ENCODE results near the gene RNF212.

RNF212 gene

GRCh38 chr4:1112821-1113182 lies 562 bp downstream of the RNF212 start:
- no peak for DNase-seq

- no peak for DNase-seq
These were observed 1.1 kb downstream of the RNF212 start for GRCh38 chr4:1112174-1112820.

DNA sequence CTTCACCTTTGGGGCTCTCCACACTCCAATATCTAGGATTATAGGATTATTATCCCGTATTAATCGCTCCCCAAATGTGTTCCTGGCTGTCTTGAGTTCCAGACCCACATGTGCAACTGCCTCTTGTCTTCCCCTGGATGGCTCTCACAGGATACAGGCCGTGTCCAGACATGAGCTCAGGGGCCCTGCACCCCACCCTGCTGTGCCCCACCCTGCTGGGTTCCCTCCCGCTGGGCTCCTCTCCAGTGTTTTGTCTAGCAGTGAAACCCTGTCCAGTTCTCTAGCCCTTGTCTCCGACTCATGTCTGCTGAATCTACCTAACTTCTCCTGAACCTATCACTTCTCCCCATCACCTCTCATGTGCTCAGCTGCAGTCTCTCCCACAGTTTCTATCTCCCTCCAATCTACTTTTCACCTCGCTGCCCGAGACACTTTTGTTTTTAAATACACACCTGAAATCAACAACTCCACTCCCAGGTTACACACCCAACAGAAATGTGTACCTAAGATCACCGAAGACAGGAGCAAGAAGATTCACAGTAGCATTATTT lies 2.0 kb downstream of the RNF212 start:
- no peak for DNase-seq

GRCh38 chr4:1109898-1110506 lies 3.4 kb downstream of the RNF212 start:
- DNase-seq, result no peak

DNA sequence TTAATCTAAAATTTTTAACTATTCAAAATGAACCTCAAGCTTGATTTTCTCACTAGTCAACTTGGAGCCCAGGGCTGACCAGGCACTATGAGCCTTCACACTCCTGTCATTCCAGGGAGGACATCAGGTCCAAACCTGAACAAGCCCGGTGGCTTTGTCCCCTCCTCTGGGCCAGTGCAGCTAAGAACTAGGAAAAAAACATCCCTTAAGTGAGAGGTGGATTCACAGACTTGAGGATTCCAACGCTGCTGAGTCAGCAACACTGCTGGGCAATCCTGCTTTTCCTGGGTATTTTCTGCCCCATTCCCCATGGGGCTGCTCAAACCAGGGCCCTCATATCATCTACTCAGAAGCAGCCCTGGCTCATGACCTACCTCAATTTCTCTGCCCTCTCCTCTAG lies 4.0 kb downstream of the RNF212 start:
- no peak for DNase-seq

DNA sequence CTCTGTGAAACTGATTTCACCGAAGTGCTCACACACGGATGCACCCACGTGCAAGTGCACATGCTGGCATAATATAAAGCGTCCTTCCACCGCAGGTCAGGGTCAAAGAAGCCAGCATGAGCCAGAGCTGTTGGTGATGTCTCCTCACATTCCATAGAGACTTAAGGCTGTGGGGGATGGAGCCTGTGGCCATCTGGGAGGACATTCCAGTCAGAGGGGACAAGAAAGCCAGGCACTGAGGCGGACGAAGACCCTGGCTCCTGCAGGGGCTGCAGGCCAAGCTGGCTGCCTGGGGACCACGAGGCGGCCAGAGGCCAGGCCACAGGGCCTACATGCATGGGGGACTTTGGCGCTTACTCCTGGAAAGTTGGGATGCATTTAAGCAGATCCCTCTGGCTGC lies 7.7 kb downstream of the RNF212 start:
- DNase-seq, result no peak

GRCh38 chr4:1105067-1105466 lies 8.3 kb downstream of the RNF212 start:
- DNase-seq, result no peak

DNA sequence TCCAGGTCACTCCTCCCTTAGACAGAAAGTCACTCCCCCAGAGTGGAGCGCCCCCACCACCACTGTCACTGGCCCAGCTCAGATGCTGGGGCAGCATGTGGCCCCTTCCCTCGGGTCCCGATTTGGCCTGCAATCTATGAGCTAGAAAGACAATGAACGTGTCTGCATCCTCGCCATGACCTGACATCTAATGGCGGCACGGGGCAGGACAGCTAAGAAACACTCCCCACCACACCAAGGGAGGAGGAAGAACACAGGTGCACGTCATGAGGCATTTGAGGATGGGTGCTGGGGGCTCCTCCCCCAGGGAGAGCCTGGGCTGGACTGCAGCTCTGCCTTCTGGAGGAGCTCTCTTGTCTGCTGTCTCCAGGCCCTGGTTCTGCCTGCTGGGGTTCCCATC lies 8.7 kb downstream of the RNF212 start:
- DNase-seq, result no peak

GRCh38 chr4:1099684-1100335 lies 13.6 kb downstream of the RNF212 start:
- DNase-seq, result no peak

DNA sequence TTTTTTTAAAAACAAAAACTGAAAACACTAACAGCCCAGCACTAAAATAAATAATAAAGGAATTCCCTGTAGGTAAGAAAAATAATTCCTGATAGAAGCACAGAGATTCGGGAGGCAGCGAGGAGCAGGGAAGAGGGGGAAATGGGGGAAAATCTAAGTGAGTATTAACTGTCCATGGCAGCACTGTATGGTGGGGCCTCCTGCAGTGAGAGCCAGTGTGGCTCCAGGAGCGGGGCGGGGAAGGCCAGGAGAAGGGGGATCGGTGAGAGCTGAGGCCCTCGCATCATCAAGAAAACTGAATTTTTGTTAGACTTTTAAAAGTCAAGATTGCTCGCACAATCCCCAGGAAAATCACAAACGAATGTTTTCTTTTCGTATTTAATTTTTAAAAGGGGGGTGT lies 14.1 kb downstream of the RNF212 start:
- DNase-seq, result no peak

- DNase-seq, result no peak
These were observed 14.9 kb downstream of the RNF212 start for GRCh38 chr4:1098311-1098925.

DNA sequence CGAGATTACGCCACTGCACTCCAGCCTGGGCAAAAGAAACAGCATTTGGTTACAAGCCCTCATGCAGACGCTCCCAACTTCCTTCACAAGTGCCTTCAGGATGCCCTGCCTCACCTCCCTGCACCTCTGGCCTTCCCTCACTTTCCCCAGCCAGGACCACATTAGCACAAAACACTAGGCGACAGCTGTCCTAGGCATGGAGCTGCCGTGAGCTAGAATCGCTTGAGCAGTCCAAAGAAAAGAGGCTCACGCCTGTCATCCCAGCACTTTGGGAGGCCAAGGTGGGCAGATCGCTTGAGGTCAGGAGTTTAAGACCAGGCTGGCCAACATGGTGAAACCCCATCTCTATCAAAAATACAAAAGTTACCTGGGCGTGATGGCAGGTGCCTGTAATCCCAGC lies 15.8 kb downstream of the RNF212 start:
- no peak for DNase-seq

DNA sequence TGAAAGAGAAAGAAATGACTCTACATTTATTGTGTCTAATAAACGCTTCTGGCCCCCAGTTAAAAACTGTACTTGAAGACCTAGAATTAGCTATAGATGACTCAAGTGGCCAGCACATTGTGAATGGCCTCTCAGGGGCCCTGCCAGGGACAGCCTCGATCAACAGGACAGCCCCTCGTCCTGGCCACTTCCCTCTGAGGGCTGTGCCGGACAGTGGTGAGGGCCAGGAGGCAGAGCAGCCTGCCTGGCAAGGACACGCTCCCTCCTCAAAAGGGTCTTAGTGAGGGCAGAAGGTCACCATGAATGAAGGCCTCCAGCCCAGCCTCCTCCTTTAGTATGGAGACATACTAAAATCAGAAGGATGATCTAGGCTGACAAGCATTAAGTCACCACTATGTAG lies 16.5 kb downstream of the RNF212 start:
- no peak for DNase-seq

GRCh38 chr4:1094336-1094690 lies 19.1 kb downstream of the RNF212 start:
- DNase-seq, result no peak

DNA sequence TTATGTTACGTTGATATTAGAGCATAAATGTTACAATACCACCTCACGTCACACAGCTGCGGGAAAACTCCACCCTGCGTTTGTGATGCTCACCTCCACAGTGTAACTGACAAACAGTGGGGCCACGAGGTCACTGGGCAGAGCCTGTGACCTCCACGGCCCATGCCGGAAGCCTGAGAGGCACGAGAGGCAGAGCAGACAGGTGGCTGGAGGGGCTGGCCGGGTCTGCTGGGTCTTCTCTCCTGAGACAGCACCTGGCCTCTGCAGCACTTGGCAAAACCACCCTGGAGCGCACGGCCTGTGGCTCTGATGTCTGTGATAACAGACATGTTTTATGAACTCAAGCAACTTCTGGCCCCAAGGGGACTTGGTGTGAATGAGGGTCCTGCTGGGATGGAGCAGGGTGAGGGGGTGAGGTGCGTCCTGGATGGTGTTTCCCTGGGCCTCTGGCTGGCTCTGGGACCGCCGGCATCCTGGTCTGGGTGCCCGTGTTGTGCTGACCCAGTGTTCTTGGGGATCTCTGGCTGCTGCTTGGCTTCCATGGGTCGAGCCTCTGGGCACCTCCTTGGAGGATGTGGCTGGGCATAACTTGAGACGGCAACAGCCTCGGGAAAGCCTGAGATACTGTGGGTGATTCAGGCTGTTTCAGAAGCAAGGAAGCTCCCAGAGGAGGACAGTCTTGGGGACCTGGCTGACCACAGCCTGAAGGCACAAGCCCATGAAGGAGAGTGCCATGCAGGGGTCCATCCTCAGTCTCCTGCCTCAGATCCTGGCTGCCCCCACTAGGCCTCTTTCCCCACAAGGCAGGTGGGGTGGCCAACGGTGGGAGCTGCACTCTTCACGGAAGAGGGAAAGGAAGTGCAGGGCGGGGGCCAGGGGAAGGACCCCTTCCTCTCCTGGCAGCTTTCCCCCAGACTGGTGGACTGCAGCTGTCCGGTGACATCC lies 19.7 kb downstream of the RNF212 start:
- no peak for DNase-seq

GRCh38 chr4:1092983-1093361 lies 20.4 kb downstream of the RNF212 start:
- no peak for DNase-seq

GRCh38 chr4:1092026-1092982 lies 21.1 kb downstream of the RNF212 start:
- no peak for DNase-seq

- no peak for DNase-seq
These were observed 21.8 kb downstream of the RNF212 start for GRCh38 chr4:1091561-1091995.

DNA sequence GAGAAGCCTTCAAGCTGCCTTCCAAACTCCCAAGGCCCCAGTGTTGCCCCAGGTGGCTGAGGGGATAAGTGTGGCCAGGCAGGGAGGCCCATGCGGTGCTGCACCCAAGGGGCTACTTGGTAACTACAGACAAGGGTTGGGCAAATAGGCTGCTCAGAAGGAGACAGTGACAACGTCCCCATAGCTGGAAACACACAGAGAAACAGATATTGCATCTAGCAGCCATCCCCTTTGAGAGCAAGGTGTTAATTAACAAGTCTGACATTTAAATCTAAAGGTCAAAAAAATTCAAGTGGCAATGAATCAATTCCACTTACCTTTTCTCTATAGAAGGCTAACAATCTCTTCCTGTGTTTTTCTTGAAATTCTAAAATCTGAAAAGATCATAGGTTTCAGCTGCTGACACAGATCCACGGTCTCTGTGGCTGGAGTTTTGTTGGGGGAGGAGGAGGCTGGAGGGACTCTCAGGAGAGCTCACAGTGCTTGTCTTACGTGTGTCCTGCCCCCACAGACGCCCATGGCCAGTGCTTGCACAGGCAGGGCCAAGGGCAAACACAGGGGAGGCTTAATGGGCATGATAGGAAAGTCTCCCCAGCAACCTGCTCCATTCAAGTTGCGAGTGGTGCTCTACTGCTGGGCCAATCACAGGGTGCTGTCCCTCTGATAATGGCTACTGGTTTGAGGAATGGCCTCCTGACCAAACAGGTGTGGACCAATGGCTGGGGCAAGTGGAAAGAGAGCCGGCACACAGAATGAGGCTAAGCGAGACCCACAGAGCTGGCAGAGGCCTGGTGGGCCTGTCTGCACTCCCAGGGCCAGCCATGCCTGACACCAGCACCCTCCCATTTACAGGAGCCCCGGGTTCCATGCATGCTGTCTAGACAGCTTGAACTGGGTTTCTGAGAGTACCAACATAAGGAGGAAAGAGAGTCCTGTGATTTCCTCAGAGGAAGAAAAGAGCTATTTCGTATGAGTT lies 22.6 kb downstream of the RNF212 start:
- DNase-seq, result no peak

- no peak for DNase-seq
These were observed 23.3 kb downstream of the RNF212 start for GRCh38 chr4:1090036-1090435.
